AG09309 (cell line): Measurements from ENCODE around the gene GRM2.

Experiments
- DNase-seq: peaks from one replicate; pipeline ENCODE4 v3.0.0-alpha.2; 2010; ENCODE audit warnings: low read depth
- H3K4me3 ChIP-seq: 2 replicates; pipeline ENCODE4 v1.5.1; 2011; ENCODE audit warnings: mild to moderate bottlenecking, low read depth, low read length, moderate library complexity; ENCODE audit not compliant: control insufficient read depth
- CTCF ChIP-seq: IDR thresholded peaks from 2 replicates; pipeline ENCODE4 v1.5.1; 2011; ENCODE audit warnings: mild to moderate bottlenecking, low read depth, low read length, inconsistent platforms; ENCODE audit not compliant: insufficient read depth, control insufficient read depth; ENCODE audit errors: missing control alignments

Gene GRM2

GRCh38 chr3:51680663-51681230 lies 26.1 kb upstream of the GRM2 start:
- DNase-seq, result no peak
- no peak for TF ChIP-seq CTCF
- no peak overlapping the region for H3K4me3 ChIP-seq

GRCh38 chr3:51681453-51681852 lies 25.4 kb upstream of the GRM2 start:
- H3K4me3 ChIP-seq, result no peak overlapping the region
- TF ChIP-seq CTCF, result no peak
- no peak for DNase-seq

- TF ChIP-seq CTCF, result peak; percentile 87
- peak; percentile 69 for DNase-seq
- H3K4me3 ChIP-seq, result no peak overlapping the region
These were observed 24.8 kb upstream of the GRM2 start for GRCh38 chr3:51682079-51682478.

DNA sequence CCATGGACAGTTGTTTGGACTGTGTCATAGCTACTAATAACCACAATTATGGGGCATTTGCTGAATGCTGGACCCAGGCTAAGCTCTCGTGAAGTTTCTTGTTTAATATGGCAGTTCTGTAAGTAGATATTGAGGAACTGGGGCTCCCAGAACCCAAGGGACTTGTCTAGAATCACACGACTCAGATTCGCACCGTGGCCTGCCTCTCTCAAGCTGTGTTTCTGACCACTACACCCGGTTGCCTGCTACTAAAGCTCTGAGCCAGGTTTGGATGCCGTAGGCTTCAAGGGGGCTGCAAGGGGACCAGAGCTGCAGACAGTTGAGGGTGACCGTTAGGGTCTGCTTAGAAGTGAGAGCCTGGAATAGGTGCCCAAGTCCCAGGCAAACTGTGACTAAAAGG lies 24.3 kb upstream of the GRM2 start:
- no peak overlapping the region for H3K4me3 ChIP-seq
- TF ChIP-seq CTCF, result no peak

GRCh38 chr3:51683566-51683965 lies 23.3 kb upstream of the GRM2 start:
- no peak overlapping the region for H3K4me3 ChIP-seq
- no peak for DNase-seq
- no peak for TF ChIP-seq CTCF

More for the DNA sequence above, 24.3 kb upstream of the GRM2 start:
- DNase-seq, result no peak

- H3K4me3 ChIP-seq, result no peak overlapping the region
- no peak for DNase-seq
- no peak for TF ChIP-seq CTCF
These were observed 21.7 kb upstream of the GRM2 start for GRCh38 chr3:51684971-51685751.
